H9 (cell line): ENCODE data around the gene GPRASP2. TPM values are rescaled to one million over a fixed set of nuclear protein-coding genes. Genes with fewer than 3 reads are reported as not detected.

ENCODE experiments used
- DNase-seq: peaks from one replicate; pipeline ENCODE4 v3.0.0-alpha.2; 2017
- H2AFZ ChIP-seq: one replicate; pipeline ENCODE4 v1.6.1; 2013; ENCODE audit warnings: mild to moderate bottlenecking, low read length, control low read depth, moderate library complexity
- H2AK5ac ChIP-seq: 2 replicates; pipeline ENCODE4 v1.6.1; 2013; ENCODE audit warnings: low read length, control low read depth, mixed read lengths; ENCODE audit not compliant: insufficient read length
- H2BK120ac ChIP-seq: one replicate; pipeline ENCODE4 v1.6.1; 2013; ENCODE audit warnings: low read depth, mild to moderate bottlenecking, low read length, control low read depth, inconsistent platforms; ENCODE audit not compliant: poor library complexity, severe bottlenecking
- H2BK12ac ChIP-seq: 2 replicates; pipeline ENCODE4 v1.6.1; 2013; ENCODE audit warnings: low read length, control low read depth, mixed read lengths, low read depth; ENCODE audit not compliant: insufficient read length
- H2BK15ac ChIP-seq: 2 replicates; pipeline ENCODE4 v1.6.1; 2013; ENCODE audit warnings: low read depth, low read length, control low read depth
- H2BK20ac ChIP-seq: one replicate; pipeline ENCODE4 v1.6.1; 2013; ENCODE audit warnings: low read depth, mild to moderate bottlenecking, low read length, control low read depth, inconsistent platforms; ENCODE audit not compliant: poor library complexity, severe bottlenecking
- H2BK5ac ChIP-seq: 2 replicates; pipeline ENCODE4 v1.6.1; 2013; ENCODE audit warnings: low read length, control low read depth, mixed read lengths; ENCODE audit not compliant: insufficient read length
- H3K14ac ChIP-seq: 2 replicates; pipeline ENCODE4 v1.6.1; 2013; ENCODE audit warnings: low read length, control low read depth; ENCODE audit not compliant: insufficient read depth
- H3K18ac ChIP-seq: 2 replicates; pipeline ENCODE4 v1.6.1; 2013; ENCODE audit warnings: low read depth, mild to moderate bottlenecking, mixed read lengths, low read length, control low read depth; ENCODE audit not compliant: insufficient read length
- H3K23ac ChIP-seq: 2 replicates; pipeline ENCODE4 v1.6.1; 2013; ENCODE audit warnings: low read length, control low read depth, mixed read lengths, low read depth; ENCODE audit not compliant: insufficient read length
- H3K23me2 ChIP-seq: 2 replicates; pipeline ENCODE4 v1.6.1; 2013; ENCODE audit warnings: low read depth, mild to moderate bottlenecking, mixed read lengths, low read length, control low read depth; ENCODE audit not compliant: insufficient read length, poor library complexity, severe bottlenecking
- H3K27ac ChIP-seq: 2 replicates; pipeline ENCODE4 v1.5.1; 2013; ENCODE audit warnings: low read length, control low read depth, mixed read lengths, low read depth; ENCODE audit not compliant: insufficient read length
- H3K27me3 ChIP-seq: 2 replicates; pipeline ENCODE4 v1.6.1; 2013; ENCODE audit warnings: low read length, control low read depth, inconsistent platforms; ENCODE audit not compliant: insufficient read depth
- H3K4ac ChIP-seq: 2 replicates; pipeline ENCODE4 v1.6.1; 2013; ENCODE audit warnings: low read depth, mild to moderate bottlenecking, control low read depth, inconsistent platforms, low read length, moderate library complexity
- H3K4me1 ChIP-seq: 2 replicates; pipeline ENCODE4 v1.6.1; 2013; ENCODE audit warnings: low read length, control low read depth, inconsistent platforms; ENCODE audit not compliant: insufficient read depth
- H3K4me2 ChIP-seq: 2 replicates; pipeline ENCODE4 v1.6.1; 2013; ENCODE audit warnings: low read length, control low read depth, mixed read lengths; ENCODE audit not compliant: insufficient read length, insufficient read depth
- H3K56ac ChIP-seq: 2 replicates; pipeline ENCODE4 v1.6.1; 2013; ENCODE audit warnings: low read depth, mild to moderate bottlenecking, mixed read lengths, low read length, control low read depth; ENCODE audit not compliant: insufficient read length
- H3K79me1 ChIP-seq: 2 replicates; pipeline ENCODE4 v1.6.1; 2013; ENCODE audit warnings: low read depth, mild to moderate bottlenecking, moderate library complexity, low read length, control low read depth, inconsistent platforms; ENCODE audit not compliant: insufficient read depth, poor library complexity, severe bottlenecking
- H3K79me2 ChIP-seq: 2 replicates; pipeline ENCODE4 v1.6.1; 2013; ENCODE audit warnings: low read length, control low read depth, inconsistent platforms; ENCODE audit not compliant: insufficient read depth
- H3K9ac ChIP-seq: 2 replicates; pipeline ENCODE4 v1.6.1; 2013; ENCODE audit warnings: low read length, control low read depth, mixed read lengths; ENCODE audit not compliant: insufficient read length; ENCODE audit errors: extremely low read depth
- H3K9me3 ChIP-seq: one replicate; pipeline ENCODE4 v1.6.1; 2013; ENCODE audit warnings: low read depth, low read length, inconsistent platforms; ENCODE audit not compliant: control insufficient read depth
- H3T11ph ChIP-seq: one replicate; pipeline ENCODE4 v1.6.1; 2013; ENCODE audit warnings: mild to moderate bottlenecking, low read length, control low read depth, inconsistent platforms
- H4K20me1 ChIP-seq: one replicate; pipeline ENCODE4 v1.6.1; 2013; ENCODE audit not compliant: control insufficient read depth, insufficient read length, insufficient read depth
- H4K5ac ChIP-seq: 2 replicates; pipeline ENCODE4 v1.6.1; 2013; ENCODE audit warnings: low read depth, mild to moderate bottlenecking, mixed read lengths, low read length, control low read depth; ENCODE audit not compliant: insufficient read length
- H4K8ac ChIP-seq: replicated peaks from 2 replicates; pipeline ENCODE4 v1.6.1; 2013; ENCODE audit warnings: low read length, control low read depth, mixed read lengths, low read depth; ENCODE audit not compliant: insufficient read length
- H4K91ac ChIP-seq: 2 replicates; pipeline ENCODE4 v1.6.1; 2013; ENCODE audit warnings: low read depth, mild to moderate bottlenecking, moderate library complexity, mixed read lengths, low read length, control low read depth; ENCODE audit not compliant: insufficient read length
- H3K27ac Mint-ChIP-seq, 3 experiments: 2 replicates in 2 of 3; 3 replicates in 1 of 3; pipeline ENCODE4 v1.8.0; 2020 to 2021; ENCODE audit warnings: mixed read lengths in 3 of 3, mild to moderate bottlenecking in 1 of 3, moderate library complexity in 1 of 3
- H3K27me3 Mint-ChIP-seq: 2 replicates; pipeline ENCODE4 v1.8.0; 2021; ENCODE audit warnings: low read depth, mild to moderate bottlenecking, moderate library complexity, mixed read lengths
- H3K36me3 Mint-ChIP-seq, 3 experiments: 2 replicates in 2 of 3; 3 replicates in 1 of 3; pipeline ENCODE4 v1.8.0; 2020 to 2021; ENCODE audit warnings: low read depth in 3 of 3, mixed read lengths in 3 of 3; ENCODE audit not compliant: insufficient read depth in 1 of 3
- H3K4me1 Mint-ChIP-seq, 2 experiments: 2 replicates each; pipeline ENCODE4 v1.8.0; 2020; ENCODE audit warnings: mixed read lengths in 2 of 2
- H3K4me3 Mint-ChIP-seq, 2 experiments: 2 replicates in 1 of 2; 3 replicates in 1 of 2; pipeline ENCODE4 v1.8.0; 2020 to 2021; ENCODE audit warnings: mild to moderate bottlenecking in 2 of 2, mixed read lengths in 2 of 2, moderate library complexity in 1 of 2
- H3K9me3 Mint-ChIP-seq, 2 experiments: 2 replicates in 1 of 2; 3 replicates in 1 of 2; pipeline ENCODE4 v1.8.0; 2020; ENCODE audit warnings: mild to moderate bottlenecking in 2 of 2, mixed read lengths in 2 of 2, moderate library complexity in 1 of 2
- CTCF ChIP-seq: fragments of 200-600 bp; sonication (generic); conservative IDR thresholded peaks from 3 replicates; pipeline ENCODE4 v1.8.0; 2021; ENCODE audit warnings: antibody characterized with exemption, mild to moderate bottlenecking
- total RNA-seq: library from RNA; stranded (reverse); gene quantifications from 2 replicates; pipeline ENCODE4 v1.2.1, GENCODE V29; 2021

The GPRASP2 gene
- total RNA-seq, 1 experiment from 2014 or later: 14.2 TPM

- Histone ChIP-seq H3K4me2 (no peak overlapping the region), H3T11ph (no peak overlapping the region), H3K56ac (no peak overlapping the region), H3K18ac (no peak overlapping the region), H2AK5ac (no peak overlapping the region), H3K79me1 (no peaks in the 10 kb centered on the region), H4K8ac (no peak overlapping the region), H2BK120ac (no peak overlapping the region), H3K4me1 (no peaks in the 10 kb centered on the region), H3K9me3 (peaks cover 12% of the 10 kb centered on the region), H2AFZ (no peak overlapping the region), H3K14ac (no peak overlapping the region), H3K23me2 (no peaks in the 10 kb centered on the region), H2BK12ac (no peak overlapping the region), H3K9ac (no peak overlapping the region), H2BK15ac (no peak overlapping the region), H3K79me2 (no peaks in the 10 kb centered on the region), H4K5ac (no peak overlapping the region), H3K27me3 (no peaks in the 10 kb centered on the region), H3K27ac (no peak overlapping the region), H4K91ac (no peak overlapping the region), H2BK5ac (no peak overlapping the region), H3K4ac (no peak overlapping the region), H3K23ac (no peak overlapping the region), H4K20me1 (no peaks in the 10 kb centered on the region), H2BK20ac (no peak overlapping the region)
- H3K27me3 Mint-ChIP-seq: no peaks in the 10 kb centered on the region; the same call in 1 of the 2 replicates
- no peak overlapping the region for H3K4me3 Mint-ChIP-seq
- H3K27ac Mint-ChIP-seq: no peak overlapping the region
- peaks cover 0 to 5% (median 4%) of the 10 kb centered on the region in 3 experiments; a peak in 3 of 7 replicates for H3K36me3 Mint-ChIP-seq
- TF ChIP-seq CTCF: no peak
- H3K9me3 Mint-ChIP-seq: peaks cover 65 to 67% of the 10 kb centered on the region in 2 experiments
- H3K4me1 Mint-ChIP-seq: no peaks in the 10 kb centered on the region
- no peak for DNase-seq
Measured at GRCh38 chrX:102696306-102696705, 15.9 kb upstream of the GPRASP2 start.
